K562 (cell line): ENCODE data around the gene SLC38A2. TPM values are rescaled to one million over a fixed set of nuclear protein-coding genes. Genes with fewer than 3 reads are reported as not detected.
A peak's percentile ranks its signal among the peaks of the same experiment; 100 is the strongest.

Experiments used
- ATAC-seq: fragments of 200-7000 bp; cut with Tn5 transposase; 3 replicates; pipeline ENCODE4 v1.9.1; 2020; ENCODE audit warnings: moderate library complexity
- BruUV-seq: library from RNA; stranded (reverse); fragments of 400-500 nt; replicated peaks from 2 replicates; lab custom pipeline; 2021; lab: Mats Ljungman, UMichigan
- CTCF ChIA-PET: fragments of 300-600 bp; formaldehyde crosslinking; extraction: SDS; loops from one replicate; lab custom pipeline; 2021; ENCODE audit warnings: low intra/inter-chr PET ratio; lab: Yijun Ruan, JAX
- POLR2A ChIA-PET: fragments of 300-600, 350-650 bp; sonication (Branson Sonifier 250); formaldehyde crosslinking; extraction: SDS; loops from one replicate; lab custom pipeline; 2021; ENCODE audit warnings: antibody characterized with exemption, inconsistent platforms; lab: Yijun Ruan, JAX
- DNase-seq, 4 experiments: peaks; one replicate each; pipeline versions ENCODE4 v3.0.0 to v3.0.0-alpha.2; 2011 to 2018; ENCODE audit warnings: low spot score in 3 of 4, mixed read lengths in 3 of 4; ENCODE audit errors: extremely low read depth in 1 of 4
- FAIRE-seq: peaks from 2 replicates; lab custom pipeline; 2011; peaks lifted over from hg19 to GRCh38; lab: Jason Lieb, UNC
- H2AFZ ChIP-seq: 2 replicates; pipeline ENCODE4 v1.6.0; 2011; ENCODE audit warnings: low read depth, low read length, control low read depth, inconsistent platforms
- H3K27ac ChIP-seq: fragments of 200-600 bp; 3 replicates; pipeline ENCODE4 v1.8.0; 2011; ENCODE audit warnings: low read depth, mild to moderate bottlenecking, control low read depth, inconsistent platforms, low read length, moderate library complexity, mixed read lengths; ENCODE audit errors: extremely low read depth
- H3K27me3 ChIP-seq, 2 experiments: fragments of 300-600 bp in 1 of 2; 2 replicates in 1 of 2; 3 replicates in 1 of 2; pipeline versions ENCODE4 v1.6.0 to v1.8.0; 2011; ENCODE audit warnings: inconsistent platforms in 2 of 2, low read length in 2 of 2, mild to moderate bottlenecking in 1 of 2, mixed read lengths in 1 of 2, moderate library complexity in 1 of 2; ENCODE audit not compliant: control insufficient read depth in 2 of 2, insufficient read depth in 2 of 2
- H3K36me3 ChIP-seq: fragments of 300-600 bp; 3 replicates; pipeline ENCODE4 v1.8.0; 2011; ENCODE audit warnings: mild to moderate bottlenecking, low read length, inconsistent platforms; ENCODE audit not compliant: control insufficient read depth, insufficient read depth
- H3K4me1 ChIP-seq, 2 experiments: fragments of 200-600 bp in 1 of 2; replicated peaks in 1 of 2; 2 replicates in 1 of 2; 3 replicates in 1 of 2; pipeline versions ENCODE4 v1.5.1 to v1.8.0; 2011; ENCODE audit warnings: inconsistent platforms in 2 of 2, low read length in 2 of 2, mild to moderate bottlenecking in 1 of 2, mixed read lengths in 1 of 2, moderate library complexity in 1 of 2; ENCODE audit not compliant: control insufficient read depth in 2 of 2, insufficient read depth in 2 of 2
- H3K4me2 ChIP-seq: 2 replicates; pipeline ENCODE4 v1.6.1; 2011; ENCODE audit warnings: low read length, control low read depth, inconsistent platforms, mixed read lengths; ENCODE audit not compliant: insufficient read depth
- H3K4me3 ChIP-seq: fragments of 200-600 bp; sonication (generic), shearing (Covaris generic); 2 replicates; pipeline ENCODE4 v1.5.1; 2016; ENCODE audit warnings: control low read depth, inconsistent platforms
- H3K79me2 ChIP-seq: fragments of 200-600 bp; 3 replicates; pipeline ENCODE4 v1.8.0; 2011; ENCODE audit warnings: low read length, inconsistent platforms; ENCODE audit not compliant: control insufficient read depth, insufficient read depth
- H3K9ac ChIP-seq, 2 experiments: 2 replicates each; pipeline versions ENCODE4 v1.6.0 to v1.6.1; 2011; ENCODE audit warnings: low read depth in 2 of 2, low read length in 2 of 2, control low read depth in 1 of 2, inconsistent platforms in 1 of 2, mild to moderate bottlenecking in 1 of 2, mixed read lengths in 1 of 2; ENCODE audit not compliant: insufficient read depth in 1 of 2
- H3K9me1 ChIP-seq: one replicate; pipeline ENCODE4 v1.6.0; 2011; ENCODE audit warnings: inconsistent platforms, mild to moderate bottlenecking, low read length, moderate library complexity; ENCODE audit not compliant: control insufficient read depth, insufficient read depth
- H3K9me3 ChIP-seq: replicated peaks from 2 replicates; pipeline ENCODE4 v1.5.1; 2011; ENCODE audit warnings: low read depth, low read length, inconsistent platforms; ENCODE audit not compliant: control insufficient read depth, insufficient read depth
- H4K20me1 ChIP-seq: replicated peaks from 2 replicates; pipeline ENCODE4 v1.6.1; 2011; ENCODE audit warnings: low read length, inconsistent platforms, mixed read lengths; ENCODE audit not compliant: control insufficient read depth, insufficient read depth
- MEIS2 ChIP-seq: fragments of 450-650 bp; IDR thresholded peaks from 2 replicates; pipeline ENCODE4 v1.6.1; 2014; ENCODE audit warnings: mild to moderate bottlenecking; ENCODE audit not compliant: partially characterized antibody
- NR2C2 ChIP-seq, 2 experiments: fragments of 200-800 bp in 1 of 2; sonication (Bioruptor generic) in 1 of 2; sonication (generic) in 1 of 2; formaldehyde crosslinking in 1 of 2; IDR thresholded peaks; 2 replicates each; pipeline versions ENCODE4 v1.6.1 to v1.8.0; 2016 to 2022; ENCODE audit warnings: mild to moderate bottlenecking in 1 of 2, missing compliant biosample characterization in 1 of 2, missing genetic modification characterization in 1 of 2, missing genetic modification reagents in 1 of 2
- POLR2H ChIP-seq: IDR thresholded peaks from 2 replicates; pipeline ENCODE4 v1.6.1; 2016; ENCODE audit warnings: missing genetic modification characterization, low read depth, mild to moderate bottlenecking, control low read depth, missing compliant biosample characterization, moderate library complexity
- WGBS: fragments of 100-300 bp; shearing (Covaris generic); methylation state at CpG from one replicate; pipeline ENCODE4 v1.1.6; 2016; ENCODE audit warnings: low coverage, mixed read lengths; ENCODE audit not compliant: insufficient coverage; ENCODE audit errors: missing lambda C conversion rate; 5-methylcytosine and 5-hydroxymethylcytosine counted together
- in situ Hi-C: fragments of 300-500 bp; cut with MboI; formaldehyde crosslinking; loops from 4 replicates; pipeline ENCODE4 v1.15.0; 2018; ENCODE audit warnings: inconsistent platforms, mixed read lengths
- intact Hi-C: fragments of 100-400 bp; cut with micrococcal nuclease; formaldehyde crosslinking; loops from 2 replicates; pipeline ENCODE4 v1.14.2; 2022
- polyA plus RNA-seq, 8 experiments: library from polyadenylated mRNA; depleted of rRNA in 4 of 8; stranded (reverse) in 5 of 8; unstranded in 3 of 8; fragments of >200 nt; fragmentation: Nextera tagmentation in 2 of 8; fragmentation: Illumina TruSeq in 1 of 8; extraction: Ambion mirVana in 2 of 8; extraction: Trizol in 1 of 8; gene quantifications; 2 replicates each; pipeline versions ENCODE4 v1.2.1 to v1.2.3, GENCODE V29; 2011 to 2014; ENCODE audit warnings: inconsistent platforms in 1 of 8, missing spikeins in 1 of 8
- total RNA-seq, 7 experiments: library from RNA; depleted of rRNA in 6 of 7; stranded (reverse); fragments of >200 nt in 6 of 7; fragmentation: Illumina TruSeq in 2 of 7; extraction: Trizol in 2 of 7; gene quantifications; 2 replicates each; pipeline versions ENCODE4 v1.2.1 to v1.2.3, GENCODE V29; 2011 to 2021; ENCODE audit warnings: low replicate concordance in 1 of 7
- TF ChIP-seq, protein P1 (sequence below): fragments of 250-450 bp; sonication (Bioruptor Pico); IDR thresholded peaks from 2 replicates; pipeline ENCODE4 v1.8.0; 2021; ENCODE audit warnings: moderate library complexity, mild to moderate bottlenecking, inconsistent platforms
- TF ChIP-seq, protein P2 (sequence below): fragments of 200-400 bp; formaldehyde crosslinking; IDR thresholded peaks from 2 replicates; pipeline ENCODE4 v1.6.1; 2017; ENCODE audit warnings: mild to moderate bottlenecking, low read depth, low read length, moderate library complexity

SLC38A2 gene
- total and polyA plus RNA-seq, 9 of the 15 experiments (the other 6 are each of a cell fraction or from before 2014, with no cell fraction given): 98.7 to 292 (median 143) TPM

DNA sequence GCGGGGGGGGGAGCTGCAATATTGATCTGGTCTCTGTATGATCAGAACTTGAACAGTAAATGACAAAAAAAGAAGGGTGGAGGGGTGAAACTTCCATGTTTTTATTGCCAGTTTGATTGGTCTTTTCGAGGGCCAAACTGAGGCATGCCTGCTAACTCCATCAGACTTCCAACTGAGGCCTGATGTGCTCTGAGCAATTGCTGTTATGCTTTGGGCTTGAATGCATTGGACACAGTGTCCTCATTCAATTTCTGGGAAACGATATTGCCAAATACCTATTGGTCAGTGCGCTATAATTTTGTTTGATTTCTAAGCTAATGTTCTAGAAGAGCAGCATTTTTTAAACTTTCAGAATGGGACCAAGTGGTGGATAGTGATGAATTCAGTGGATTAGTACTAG lies 2.1 kb upstream of the SLC38A2 start (continued):
- TF ChIP-seq POLR2H (tag) (no peak), NR2C2 (CRISPR knock-in tag; IDR thresholded peaks at IDR 0.05) (no peak), NR2C2 (tag; IDR thresholded peaks at IDR 0.05) (no peak)
- TF ChIP-seq, protein P1, sequence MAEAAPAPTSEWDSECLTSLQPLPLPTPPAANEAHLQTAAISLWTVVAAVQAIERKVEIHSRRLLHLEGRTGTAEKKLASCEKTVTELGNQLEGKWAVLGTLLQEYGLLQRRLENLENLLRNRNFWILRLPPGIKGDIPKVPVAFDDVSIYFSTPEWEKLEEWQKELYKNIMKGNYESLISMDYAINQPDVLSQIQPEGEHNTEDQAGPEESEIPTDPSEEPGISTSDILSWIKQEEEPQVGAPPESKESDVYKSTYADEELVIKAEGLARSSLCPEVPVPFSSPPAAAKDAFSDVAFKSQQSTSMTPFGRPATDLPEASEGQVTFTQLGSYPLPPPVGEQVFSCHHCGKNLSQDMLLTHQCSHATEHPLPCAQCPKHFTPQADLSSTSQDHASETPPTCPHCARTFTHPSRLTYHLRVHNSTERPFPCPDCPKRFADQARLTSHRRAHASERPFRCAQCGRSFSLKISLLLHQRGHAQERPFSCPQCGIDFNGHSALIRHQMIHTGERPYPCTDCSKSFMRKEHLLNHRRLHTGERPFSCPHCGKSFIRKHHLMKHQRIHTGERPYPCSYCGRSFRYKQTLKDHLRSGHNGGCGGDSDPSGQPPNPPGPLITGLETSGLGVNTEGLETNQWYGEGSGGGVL (CRISPR knock-in tag): no peak

DNA sequence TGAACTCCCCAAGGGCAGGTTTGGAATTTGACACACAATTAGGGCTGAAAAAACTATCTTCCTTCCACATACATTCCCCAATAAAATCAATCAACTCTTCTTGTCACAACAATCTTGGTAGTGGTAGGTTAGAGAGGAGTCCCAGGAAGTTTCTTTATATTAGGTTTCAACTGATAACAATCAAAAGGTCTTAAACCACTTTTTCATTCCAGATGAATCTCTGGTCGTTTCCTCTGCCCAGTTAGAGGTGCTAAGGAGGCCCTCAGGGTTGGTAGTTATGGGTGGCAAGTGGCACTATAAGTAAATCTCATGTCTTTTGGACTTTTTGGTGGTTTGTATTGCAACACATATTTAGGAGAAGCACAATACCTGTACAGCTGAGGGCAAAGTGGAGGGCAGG lies 1.7 kb upstream of the SLC38A2 start:
- Histone ChIP-seq H3K4me3 (no peak overlapping the region), H3K4me1 (peaks cover 16 to 36% of the 10 kb centered on the region in 2 experiments), H3K4me2 (peak overlapping the region; percentile 94; the same call in 1 of the 2 replicates), H3K9me3 (no peaks in the 10 kb centered on the region), H3K27me3 (no peaks in the 10 kb centered on the region), H3K36me3 (peaks cover 19% of the 10 kb centered on the region), H3K9ac (peak overlapping the region in 1 of 2 experiments; percentile 86; a peak in 1 of 4 replicates), H3K79me2 (peaks cover 37% of the 10 kb centered on the region), H3K9me1 (no peaks in the 10 kb centered on the region), H4K20me1 (peaks cover 17% of the 10 kb centered on the region), H2AFZ (peak overlapping the region; percentile 97), H3K27ac (no peak overlapping the region)
- in situ Hi-C loops (no loop called here), intact Hi-C loops (loop anchor here (5.0 kb wide), 3 partner anchors 78 to 382 kb away; partner anchors contain the start of gene SCAF11)
- ChIA-PET POLR2A (no interaction called here), CTCF (no interaction called here)
- FAIRE-seq (no peak), DNase-seq (no peak), ATAC-seq (no peak)
- 18% methylated on average over 1 of the region's 1 CpG for WGBS
- BruUV-seq: no TSS peak
- TF ChIP-seq, protein P2, sequence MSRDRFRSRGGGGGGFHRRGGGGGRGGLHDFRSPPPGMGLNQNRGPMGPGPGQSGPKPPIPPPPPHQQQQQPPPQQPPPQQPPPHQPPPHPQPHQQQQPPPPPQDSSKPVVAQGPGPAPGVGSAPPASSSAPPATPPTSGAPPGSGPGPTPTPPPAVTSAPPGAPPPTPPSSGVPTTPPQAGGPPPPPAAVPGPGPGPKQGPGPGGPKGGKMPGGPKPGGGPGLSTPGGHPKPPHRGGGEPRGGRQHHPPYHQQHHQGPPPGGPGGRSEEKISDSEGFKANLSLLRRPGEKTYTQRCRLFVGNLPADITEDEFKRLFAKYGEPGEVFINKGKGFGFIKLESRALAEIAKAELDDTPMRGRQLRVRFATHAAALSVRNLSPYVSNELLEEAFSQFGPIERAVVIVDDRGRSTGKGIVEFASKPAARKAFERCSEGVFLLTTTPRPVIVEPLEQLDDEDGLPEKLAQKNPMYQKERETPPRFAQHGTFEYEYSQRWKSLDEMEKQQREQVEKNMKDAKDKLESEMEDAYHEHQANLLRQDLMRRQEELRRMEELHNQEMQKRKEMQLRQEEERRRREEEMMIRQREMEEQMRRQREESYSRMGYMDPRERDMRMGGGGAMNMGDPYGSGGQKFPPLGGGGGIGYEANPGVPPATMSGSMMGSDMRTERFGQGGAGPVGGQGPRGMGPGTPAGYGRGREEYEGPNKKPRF: no peak
- peak; percentile 44 for TF ChIP-seq MEIS2
